Central memory CD8-positive, alpha-beta T cell (primary cell): ENCODE measurements around the gene MEX3D.
"Not testable (repeated sequence)": the region's sequence is repeated elsewhere in the genome, so short reads cannot be mapped to it uniquely, and the experiment has no call there.

ENCODE experiments used
- ATAC-seq: fragments of 150-1000 bp; cut with Tn5 transposase; replicated peaks from 2 replicates; pipeline ENCODE4 v1.10.0; 2022; ENCODE audit warnings: mild to moderate bottlenecking, moderate FRiP score, moderate number of reproducible peaks; ENCODE audit not compliant: poor library complexity, severe bottlenecking; ENCODE audit errors: extremely low read depth
- DNase-seq, 2 donors: peaks; one replicate each; pipeline ENCODE4 v3.0.0; 2021; ENCODE audit warnings: low spot score in 2 of 2
- H3K27ac Mint-ChIP-seq: one replicate; pipeline ENCODE4 v1.8.0; 2022; ENCODE audit warnings: low read depth, mild to moderate bottlenecking, moderate library complexity, mixed read lengths
- H3K27me3 Mint-ChIP-seq: one replicate; pipeline ENCODE4 v1.8.0; 2022; ENCODE audit warnings: mixed read lengths
- H3K36me3 Mint-ChIP-seq: one replicate; pipeline ENCODE4 v1.8.0; 2022; ENCODE audit warnings: mild to moderate bottlenecking, moderate library complexity, mixed read lengths; ENCODE audit not compliant: insufficient read depth
- H3K4me1 Mint-ChIP-seq: one replicate; pipeline ENCODE4 v1.8.0; 2022; ENCODE audit warnings: mixed read lengths
- H3K4me3 Mint-ChIP-seq: one replicate; pipeline ENCODE4 v1.8.0; 2022; ENCODE audit warnings: mild to moderate bottlenecking, moderate library complexity, mixed read lengths
- H3K9me3 Mint-ChIP-seq: one replicate; pipeline ENCODE4 v1.8.0; 2022; ENCODE audit warnings: mixed read lengths

The MEX3D gene

GRCh38 chr19:1560286-1560882 lies 7.7 kb downstream of the MEX3D start:
- Mint-ChIP-seq H3K27me3 (no peaks in the 10 kb centered on the region), H3K9me3 (no peaks in the 10 kb centered on the region), H3K27ac (no peak overlapping the region), H3K4me1 (no peaks in the 10 kb centered on the region), H3K4me3 (no peak overlapping the region), H3K36me3 (no peaks in the 10 kb centered on the region)
- DNase-seq (no peak), ATAC-seq (no peak)

GRCh38 chr19:1558552-1558951 lies 9.6 kb downstream of the MEX3D start:
- H3K36me3 Mint-ChIP-seq = no peaks in the 10 kb centered on the region
- no peak overlapping the region for H3K4me3 Mint-ChIP-seq
- no peaks in the 10 kb centered on the region for H3K9me3 Mint-ChIP-seq
- H3K4me1 Mint-ChIP-seq = no peaks in the 10 kb centered on the region
- H3K27ac Mint-ChIP-seq = no peak overlapping the region
- ATAC-seq (no peak), DNase-seq (no peak)
- no peaks in the 10 kb centered on the region for H3K27me3 Mint-ChIP-seq

GRCh38 chr19:1556390-1557070 lies 11.6 kb downstream of the MEX3D start:
- Mint-ChIP-seq H3K27me3 (peaks cover 10% of the 10 kb centered on the region), H3K4me3 (no peak overlapping the region), H3K36me3 (no peaks in the 10 kb centered on the region), H3K9me3 (no peaks in the 10 kb centered on the region), H3K4me1 (no peaks in the 10 kb centered on the region), H3K27ac (no peak overlapping the region)
- ATAC-seq (no peak), DNase-seq (no peak)

GRCh38 chr19:1555487-1556389 lies 12.4 kb downstream of the MEX3D start:
- DNase-seq (no peak), ATAC-seq (no peak)
- no peaks in the 10 kb centered on the region for H3K9me3 Mint-ChIP-seq
- peaks cover 13% of the 10 kb centered on the region for H3K27me3 Mint-ChIP-seq
- no peaks in the 10 kb centered on the region for H3K36me3 Mint-ChIP-seq
- H3K27ac Mint-ChIP-seq = no peak overlapping the region
- no peak overlapping the region for H3K4me3 Mint-ChIP-seq
- no peaks in the 10 kb centered on the region for H3K4me1 Mint-ChIP-seq

- H3K9me3 Mint-ChIP-seq = no peaks in the 10 kb centered on the region
- DNase-seq (no peak), ATAC-seq (no peak)
- no peak overlapping the region for H3K27ac Mint-ChIP-seq
- H3K36me3 Mint-ChIP-seq = no peaks in the 10 kb centered on the region
- no peaks in the 10 kb centered on the region for H3K4me1 Mint-ChIP-seq
- H3K27me3 Mint-ChIP-seq = peaks cover 13% of the 10 kb centered on the region
- H3K4me3 Mint-ChIP-seq = no peak overlapping the region
These were observed 13.2 kb downstream of the MEX3D start for GRCh38 chr19:1554968-1555367.

GRCh38 chr19:1553415-1553814 lies 14.7 kb downstream of the MEX3D start:
- no peak for DNase-seq
- Mint-ChIP-seq H3K27me3 (peaks cover 13% of the 10 kb centered on the region), H3K4me1 (no peaks in the 10 kb centered on the region), H3K4me3 (no peak overlapping the region), H3K36me3 (no peaks in the 10 kb centered on the region), H3K9me3 (no peaks in the 10 kb centered on the region), H3K27ac (no peak overlapping the region)
- no peak for ATAC-seq

- DNase-seq (no peak), ATAC-seq (no peak)
- Mint-ChIP-seq H3K4me1 (peaks cover under 1% of the 10 kb centered on the region), H3K27ac (no peak overlapping the region), H3K4me3 (no peak overlapping the region), H3K27me3 (peaks cover 13% of the 10 kb centered on the region), H3K36me3 (peaks cover 2% of the 10 kb centered on the region), H3K9me3 (no peaks in the 10 kb centered on the region)
These were observed 16.8 kb downstream of the MEX3D start for GRCh38 chr19:1551068-1552040.

GRCh38 chr19:1549332-1549945 lies 18.7 kb downstream of the MEX3D start:
- H3K27ac Mint-ChIP-seq = no peak overlapping the region
- H3K9me3 Mint-ChIP-seq = no peaks in the 10 kb centered on the region
- no peak overlapping the region for H3K4me3 Mint-ChIP-seq
- ATAC-seq (no peak), DNase-seq (no peak)
- H3K4me1 Mint-ChIP-seq = peaks cover 5% of the 10 kb centered on the region
- peaks cover 2% of the 10 kb centered on the region for H3K36me3 Mint-ChIP-seq
- H3K27me3 Mint-ChIP-seq = peaks cover 13% of the 10 kb centered on the region

- peaks cover 31% of the 10 kb centered on the region for H3K27me3 Mint-ChIP-seq
- DNase-seq = no peak
These were observed 27.7 kb downstream of the MEX3D start for GRCh38 chr19:1540365-1540925.

GRCh38 chr19:1539749-1540148 lies 28.4 kb downstream of the MEX3D start:
- H3K27ac Mint-ChIP-seq, H3K4me3 Mint-ChIP-seq, H3K4me1 Mint-ChIP-seq, ATAC-seq, H3K36me3 Mint-ChIP-seq, H3K9me3 Mint-ChIP-seq, DNase-seq: not testable (repeated sequence)
- H3K27me3 Mint-ChIP-seq = peaks cover 37% of the 10 kb centered on the region

More at GRCh38 chr19:1540365-1540925, 27.7 kb downstream of the MEX3D start:
- no peak for ATAC-seq
- no peaks in the 10 kb centered on the region for H3K36me3 Mint-ChIP-seq
- no peak overlapping the region for H3K27ac Mint-ChIP-seq
- no peaks in the 10 kb centered on the region for H3K9me3 Mint-ChIP-seq
- H3K4me3 Mint-ChIP-seq = no peak overlapping the region
- no peaks in the 10 kb centered on the region for H3K4me1 Mint-ChIP-seq

GRCh38 chr19:1538978-1539377 lies 29.1 kb downstream of the MEX3D start:
- H3K27ac Mint-ChIP-seq = no peak overlapping the region
- DNase-seq = no peak
- no peak for ATAC-seq
- no peaks in the 10 kb centered on the region for H3K9me3 Mint-ChIP-seq
- no peaks in the 10 kb centered on the region for H3K36me3 Mint-ChIP-seq
- H3K4me3 Mint-ChIP-seq = no peak overlapping the region
- no peaks in the 10 kb centered on the region for H3K4me1 Mint-ChIP-seq
- peaks cover 37% of the 10 kb centered on the region for H3K27me3 Mint-ChIP-seq
